GM12873 (cell line): ENCODE measurements around the gene COBL.

Source experiments
- TF ChIP-seq, protein P1 (sequence below): IDR thresholded peaks from 2 replicates; pipeline ENCODE4 v1.5.1; 2012; ENCODE audit warnings: low read depth, mild to moderate bottlenecking, moderate library complexity, low read length, control low read depth; ENCODE audit not compliant: insufficient read depth; ENCODE audit errors: missing control alignments

COBL gene

GRCh38 chr7:51262796-51263531 lies 53.6 kb downstream of the COBL start:
- TF ChIP-seq, protein P1, sequence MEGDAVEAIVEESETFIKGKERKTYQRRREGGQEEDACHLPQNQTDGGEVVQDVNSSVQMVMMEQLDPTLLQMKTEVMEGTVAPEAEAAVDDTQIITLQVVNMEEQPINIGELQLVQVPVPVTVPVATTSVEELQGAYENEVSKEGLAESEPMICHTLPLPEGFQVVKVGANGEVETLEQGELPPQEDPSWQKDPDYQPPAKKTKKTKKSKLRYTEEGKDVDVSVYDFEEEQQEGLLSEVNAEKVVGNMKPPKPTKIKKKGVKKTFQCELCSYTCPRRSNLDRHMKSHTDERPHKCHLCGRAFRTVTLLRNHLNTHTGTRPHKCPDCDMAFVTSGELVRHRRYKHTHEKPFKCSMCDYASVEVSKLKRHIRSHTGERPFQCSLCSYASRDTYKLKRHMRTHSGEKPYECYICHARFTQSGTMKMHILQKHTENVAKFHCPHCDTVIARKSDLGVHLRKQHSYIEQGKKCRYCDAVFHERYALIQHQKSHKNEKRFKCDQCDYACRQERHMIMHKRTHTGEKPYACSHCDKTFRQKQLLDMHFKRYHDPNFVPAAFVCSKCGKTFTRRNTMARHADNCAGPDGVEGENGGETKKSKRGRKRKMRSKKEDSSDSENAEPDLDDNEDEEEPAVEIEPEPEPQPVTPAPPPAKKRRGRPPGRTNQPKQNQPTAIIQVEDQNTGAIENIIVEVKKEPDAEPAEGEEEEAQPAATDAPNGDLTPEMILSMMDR, result no peak

DNA sequence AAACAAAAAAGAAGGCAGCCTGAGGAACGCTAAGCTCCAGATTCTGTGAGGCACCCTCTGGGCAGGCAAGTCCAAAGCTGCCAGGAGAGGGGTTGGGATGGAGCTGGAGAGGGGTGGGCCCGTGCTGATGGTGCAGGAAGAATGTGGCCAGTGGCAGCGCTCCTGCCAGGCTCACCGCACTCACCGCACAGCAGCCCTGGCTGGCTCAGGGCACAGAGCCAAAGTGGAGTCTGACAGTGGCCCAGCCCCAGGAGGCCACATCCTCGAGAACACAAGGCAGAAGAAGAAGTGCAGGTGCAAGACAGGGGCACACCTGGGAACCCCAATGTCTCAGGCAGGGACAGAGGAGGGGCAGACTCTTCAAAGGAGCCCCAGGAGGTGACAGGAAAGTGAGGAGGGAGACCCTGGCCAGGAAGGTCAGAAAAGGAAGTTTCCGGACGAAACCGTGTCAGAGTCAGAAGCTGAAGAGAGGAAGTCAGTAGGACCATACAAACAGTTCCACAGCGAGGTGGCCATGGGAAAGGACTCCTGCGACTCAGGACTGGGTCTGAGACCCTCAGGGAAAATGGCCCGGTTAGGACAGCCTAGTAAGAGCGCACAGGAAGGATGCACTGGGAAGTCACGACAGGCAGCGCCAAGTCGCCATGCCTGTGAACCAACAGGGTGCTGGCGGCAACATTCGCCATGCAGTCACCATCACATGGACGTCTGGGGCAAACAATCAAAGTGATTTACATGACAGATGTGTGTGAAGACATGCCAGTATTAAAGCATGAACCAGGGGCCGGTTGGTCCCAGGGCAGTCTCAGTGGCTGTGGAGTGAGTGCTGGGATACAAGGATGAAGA lies 54.4 kb downstream of the COBL start:
- TF ChIP-seq, protein P1, result no peak

DNA sequence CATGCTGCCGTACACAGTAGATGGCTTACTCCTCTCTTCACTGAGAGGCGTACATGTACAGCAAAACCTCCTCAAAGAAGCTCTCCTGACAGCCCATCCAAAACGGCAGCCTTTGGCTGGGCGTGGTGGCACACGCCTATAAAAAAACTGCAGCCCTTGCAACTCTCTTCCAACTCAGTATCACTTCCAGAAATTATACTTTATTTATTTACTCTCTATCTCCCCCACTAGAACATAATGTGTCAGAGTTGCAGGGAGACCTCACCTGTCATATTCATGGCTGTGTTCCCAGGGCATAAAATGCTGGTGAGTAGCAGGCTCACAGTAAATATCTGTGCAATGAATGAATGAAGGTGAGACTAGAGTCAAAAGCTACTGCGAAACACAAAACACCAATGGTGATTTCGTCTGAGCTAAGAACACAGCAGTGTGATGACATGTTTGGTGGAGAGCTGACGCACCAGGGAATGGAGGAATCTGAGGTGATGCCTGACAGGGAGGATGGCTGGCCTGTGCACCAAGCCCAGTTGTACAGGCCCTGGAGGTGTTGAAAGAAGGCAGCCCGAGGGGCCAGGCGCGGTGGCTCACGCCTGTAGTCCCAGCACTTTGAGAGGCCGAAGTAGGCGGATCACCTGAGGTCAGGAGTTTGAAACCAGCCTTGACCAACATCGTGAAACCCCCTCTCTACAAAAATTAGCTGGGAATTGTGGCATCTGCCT lies 55.3 kb downstream of the COBL start:
- TF ChIP-seq, protein P1, result no peak

DNA sequence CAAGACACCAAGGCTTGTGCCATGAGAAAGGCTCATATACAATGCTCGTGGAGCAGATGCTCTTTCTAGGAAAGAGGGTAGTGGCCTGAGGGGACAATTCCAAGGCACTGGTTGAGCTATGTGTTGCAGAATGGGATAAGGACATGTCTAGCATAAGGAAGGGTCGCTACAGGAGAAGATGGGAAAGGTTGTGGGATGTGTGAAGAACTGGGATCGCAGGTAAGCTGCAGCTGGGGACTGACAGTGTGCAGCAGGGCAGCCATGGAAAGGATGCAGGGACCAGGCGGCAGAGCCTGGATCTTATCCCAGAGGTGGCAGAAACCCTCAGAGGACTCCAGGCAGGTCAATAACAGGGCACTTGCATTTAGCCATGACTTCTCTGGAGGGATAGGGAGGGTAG lies 56.1 kb downstream of the COBL start:
- TF ChIP-seq, protein P1, result no peak

DNA sequence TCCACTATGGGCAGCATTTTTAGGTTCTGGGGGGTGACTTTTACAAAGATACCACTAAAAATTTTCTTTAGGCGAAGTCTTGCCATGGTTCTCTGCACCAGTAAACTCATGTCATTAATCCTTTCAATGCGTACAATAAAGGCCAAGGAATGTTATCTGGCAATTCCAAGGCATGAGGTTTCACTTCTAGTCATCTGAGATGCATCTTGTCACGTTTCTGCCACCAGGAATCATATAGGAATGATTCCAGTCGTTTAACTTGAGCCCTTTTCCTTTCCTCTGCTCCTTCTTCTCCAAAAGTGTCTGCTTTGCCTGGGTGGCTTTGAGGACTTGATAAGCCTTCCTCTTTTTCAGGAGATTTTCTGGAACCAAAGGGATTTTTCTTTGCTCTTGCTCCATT lies 56.8 kb downstream of the COBL start:
- TF ChIP-seq, protein P1, result no peak

DNA sequence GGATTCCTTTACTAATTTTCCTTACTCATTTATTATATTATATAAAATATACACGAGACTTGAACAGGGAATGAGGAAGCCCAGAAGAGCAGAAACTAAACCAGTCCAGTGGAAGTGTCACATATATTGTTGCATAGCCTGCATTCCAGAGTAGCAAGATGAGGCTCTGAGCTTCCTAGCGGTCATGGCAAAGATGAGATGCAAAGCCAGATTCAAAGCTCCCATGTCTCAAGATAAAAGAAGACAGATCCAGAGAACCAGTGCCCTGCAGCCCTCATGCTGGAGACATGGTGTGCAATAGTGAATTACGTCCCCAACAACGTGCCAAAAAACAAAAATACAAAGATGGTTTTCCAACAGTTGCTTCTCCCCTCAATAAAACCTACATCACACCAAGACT lies 59.7 kb downstream of the COBL start:
- TF ChIP-seq, protein P1, result no peak
